Hematopoietic multipotent progenitor cell treated with erythropoietin and hydrocortisone succinate and interleukin-3 and kit ligand, for 6 days (in vitro differentiated cells): ENCODE measurements around the gene HLA-DRB1.
"Not testable (repeated sequence)": the region's sequence is repeated elsewhere in the genome, so short reads cannot be mapped to it uniquely, and the experiment has no call there.

Source experiments
- DNase-seq: peaks from one replicate; pipeline ENCODE4 v3.0.0-alpha.2; 2015

The HLA-DRB1 gene

DNA sequence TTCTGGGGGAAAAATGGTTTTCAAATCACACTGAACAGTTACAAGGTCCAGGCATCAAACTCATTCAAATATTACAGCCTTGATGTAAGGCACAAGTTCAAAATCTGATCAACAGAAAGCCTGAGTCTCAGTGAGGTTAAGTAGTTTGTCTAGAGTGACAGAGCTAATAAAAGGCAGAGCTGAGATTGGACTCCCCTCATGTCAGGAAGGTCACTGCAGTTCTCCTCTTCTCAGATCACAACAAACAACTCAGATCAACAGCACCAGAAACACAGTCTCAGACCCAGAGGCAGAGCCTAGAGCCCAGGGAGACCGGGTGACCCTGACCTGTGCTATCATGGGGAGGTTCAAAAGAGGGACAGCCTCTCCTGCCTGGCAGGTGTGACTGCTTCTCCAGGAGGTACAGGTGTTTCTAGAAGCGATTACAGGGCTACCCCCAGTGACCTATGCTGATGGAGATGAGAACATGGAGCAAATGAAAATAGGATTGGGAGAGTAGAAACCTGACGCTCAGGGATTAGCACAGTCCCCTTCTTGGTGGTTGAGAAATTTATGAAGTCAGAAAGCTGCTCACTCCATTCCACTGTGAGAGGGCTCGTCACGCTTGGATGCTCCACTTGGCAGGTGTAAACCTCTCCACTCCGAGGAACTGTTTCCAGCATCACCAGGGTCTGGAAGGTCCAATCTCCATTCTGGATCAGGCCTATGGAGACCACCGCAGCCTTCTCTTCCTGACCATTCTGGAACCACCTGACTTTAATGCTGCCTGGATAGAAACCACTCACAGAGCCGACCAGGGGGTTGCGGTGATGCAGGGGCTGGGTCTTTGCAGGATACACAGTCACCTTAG lies 35.3 kb downstream of the HLA-DRB1 start:
- no peak for DNase-seq

GRCh38 chr6:32553037-32553742 lies 36.5 kb downstream of the HLA-DRB1 start:
- DNase-seq = no peak

DNA sequence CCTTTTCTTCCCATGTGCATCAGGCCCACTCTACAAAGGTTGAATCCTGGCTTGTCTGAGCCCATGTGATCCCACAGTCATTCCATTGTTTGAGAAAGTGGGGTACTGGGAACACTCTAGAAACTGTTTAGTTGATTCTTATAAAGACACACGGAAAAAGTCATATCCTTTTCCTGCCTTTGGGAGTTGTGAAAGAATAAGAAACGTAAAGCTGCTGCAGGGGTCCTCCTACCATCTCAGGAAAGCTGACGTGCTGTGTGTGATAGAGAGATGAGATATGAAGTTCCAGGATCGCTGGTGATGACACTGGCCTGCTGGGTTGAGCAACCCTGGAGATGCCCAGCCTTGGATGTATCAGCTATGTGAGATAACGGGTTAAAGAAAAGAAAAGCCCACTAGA lies 38.2 kb downstream of the HLA-DRB1 start:
- no peak for DNase-seq

DNA sequence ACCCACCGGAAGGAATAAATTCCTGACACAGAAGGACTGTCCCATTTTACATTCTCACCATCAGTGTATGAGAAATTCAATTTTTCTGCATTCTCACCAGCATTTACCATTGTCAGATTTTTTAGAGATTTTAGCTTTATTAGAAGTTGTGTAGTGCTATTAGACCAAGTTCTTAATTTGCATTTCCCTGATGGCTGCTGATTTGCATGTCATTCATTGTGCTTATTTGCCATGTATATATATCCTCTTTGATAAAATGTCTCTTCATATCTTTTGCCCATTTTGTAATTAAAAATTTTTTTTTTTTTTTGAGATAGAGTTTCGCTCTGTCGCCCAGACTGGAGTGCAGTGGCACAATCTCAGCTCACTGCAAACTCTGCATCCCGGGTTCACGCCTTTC lies 49.8 kb downstream of the HLA-DRB1 start:
- DNase-seq = no peak

- not testable (repeated sequence) for DNase-seq
Measured at GRCh38 chr6:32530431-32530793, 59.2 kb downstream of the HLA-DRB1 start.

GRCh38 chr6:32529697-32530430 lies 59.8 kb downstream of the HLA-DRB1 start, which contains the start of gene HLA-DRB5:
Gene HLA-DRB5 (minus strand): TSS chr6:32530287. CDS start chr6:32530224, 63 bp downstream.
- peak; percentile 28 for DNase-seq
